Uterus (tissue), 2 donors: ENCODE results near the gene PHLDA2.

ENCODE experiments used
- CTCF ChIP-seq, 4 experiments: fragments of 200-600 bp in 2 of 4; fragments of 450-650 bp in 2 of 4; sonication (generic) in 2 of 4; IDR thresholded peaks; one replicate each; pipeline ENCODE4 v1.5.1; 2016 to 2019; ENCODE audit warnings: antibody characterized with exemption in 4 of 4, mild to moderate bottlenecking in 2 of 4, moderate library complexity in 1 of 4
- POLR2A ChIP-seq, 2 donors: fragments of 450-650 bp; IDR thresholded peaks; one replicate each; pipeline ENCODE4 v1.6.1; 2016; ENCODE audit warnings: antibody characterized with exemption in 2 of 2, mild to moderate bottlenecking in 1 of 2, moderate library complexity in 1 of 2

- TF ChIP-seq CTCF (IDR thresholded peaks at IDR 0.05) (no peak), POLR2A (IDR thresholded peaks at IDR 0.05) (no peak)
Observed at GRCh38 chr11:2942872-2943710, 13.9 kb upstream of the PHLDA2 start.
